HG02759 (cell line): ENCODE measurements around the gene JUP.

Experiments used
- ATAC-seq: cut with Tn5 transposase; IDR thresholded peaks from one replicate; pipeline ENCODE4 v1.9.1; 2021; ENCODE audit warnings: mild to moderate bottlenecking, moderate library complexity; ENCODE audit not compliant: unreplicated experiment

The JUP gene

GRCh38 chr17:41810659-41811548 lies 24.4 kb upstream of the JUP start:
- peak; percentile 12 for ATAC-seq

- no peak for ATAC-seq
These were observed 20.4 kb upstream of the JUP start for GRCh38 chr17:41806685-41807445.

GRCh38 chr17:41803049-41804020 lies 16.8 kb upstream of the JUP start:
- ATAC-seq, result no peak

GRCh38 chr17:41801374-41802271 lies 15.1 kb upstream of the JUP start:
- no peak for ATAC-seq

GRCh38 chr17:41800601-41801373 lies 14.3 kb upstream of the JUP start:
- no peak for ATAC-seq

- no peak for ATAC-seq
These were observed 12.9 kb upstream of the JUP start for GRCh38 chr17:41799366-41799765.

GRCh38 chr17:41797377-41797776 lies 10.9 kb upstream of the JUP start:
- ATAC-seq, result no peak

GRCh38 chr17:41796121-41796895 lies 9.8 kb upstream of the JUP start:
- ATAC-seq, result no peak

- no peak for ATAC-seq
These were observed 8.0 kb upstream of the JUP start for GRCh38 chr17:41794540-41794975.

- ATAC-seq, result no peak
These were observed 7.5 kb upstream of the JUP start for GRCh38 chr17:41793784-41794539.

GRCh38 chr17:41792845-41793783 lies 6.6 kb upstream of the JUP start:
- no peak for ATAC-seq

- no peak for ATAC-seq
These were observed 509 bp upstream of the JUP start for GRCh38 chr17:41787021-41787418.

GRCh38 chr17:41785859-41786226 lies 668 bp downstream of the JUP start:
- no peak for ATAC-seq

GRCh38 chr17:41785091-41785858 lies 1.2 kb downstream of the JUP start:
- ATAC-seq, result no peak

GRCh38 chr17:41784207-41784744 lies 2.2 kb downstream of the JUP start:
- ATAC-seq, result no peak

- ATAC-seq, result no peak
These were observed 4.4 kb downstream of the JUP start for GRCh38 chr17:41782142-41782541.
